Spleen (tissue), 3 donors: ENCODE results near the gene DDX56.
"Not testable (repeated sequence)": the region's sequence is repeated elsewhere in the genome, so short reads cannot be mapped to it uniquely, and the experiment has no call there.

ENCODE experiments used
- POLR2A ChIP-seq, 3 donors: fragments of 450-650 bp; IDR thresholded peaks; one replicate each; pipeline ENCODE4 v1.5.1; 2017; ENCODE audit warnings: antibody characterized with exemption in 3 of 3, mild to moderate bottlenecking in 1 of 3
- POLR2AphosphoS5 ChIP-seq, 3 donors: sonication (generic); formaldehyde crosslinking; IDR thresholded peaks; one replicate each; pipeline ENCODE4 v1.5.1; 2017; ENCODE audit warnings: antibody characterized with exemption in 3 of 3

GRCh38 chr7:44562622-44562962, 11.1 kb downstream of the DDX56 start:
- TF ChIP-seq POLR2AphosphoS5, POLR2A (IDR thresholded peaks at IDR 0.05): not testable (repeated sequence)
